IMR-90 (cell line): ENCODE data around the gene BLVRA. TPM values are rescaled to one million over a fixed set of nuclear protein-coding genes. Genes with fewer than 3 reads are reported as not detected.

Source experiments
- ATAC-seq: fragments of 200-7000 bp; cut with Tn5 transposase; 2 replicates; pipeline ENCODE4 v1.9.1; 2020; ENCODE audit warnings: low read depth, mild to moderate bottlenecking, moderate library complexity
- BruUV-seq: library from RNA; stranded (reverse); fragments of 400-500 nt; replicated peaks from 2 replicates; lab custom pipeline; 2021; lab: Mats Ljungman, UMichigan
- CTCF ChIA-PET: fragments of 300-600 bp; formaldehyde crosslinking; extraction: SDS; loops from one replicate; lab custom pipeline; 2021; ENCODE audit warnings: antibody characterized with exemption; lab: Yijun Ruan, JAX
- POLR2A ChIA-PET: fragments of 300-600 bp; sonication (Branson Sonifier 250); formaldehyde crosslinking; loops from one replicate; lab custom pipeline; 2022; ENCODE audit warnings: antibody characterized with exemption; ENCODE audit not compliant: unreplicated experiment; lab: Charles Lee
- DNase-seq: peaks from one replicate; pipeline ENCODE4 v3.0.0; 2013
- H2AFZ ChIP-seq: replicated peaks from 2 replicates; pipeline ENCODE3; 2013; ENCODE audit warnings: low read length, mild to moderate bottlenecking; ENCODE audit not compliant: poor library complexity
- H2AK5ac ChIP-seq: 2 replicates; pipeline ENCODE4 v1.6.1; 2013; ENCODE audit warnings: low read depth, low read length, inconsistent platforms
- H2AK9ac ChIP-seq: replicated peaks from 2 replicates; pipeline ENCODE3; 2013; ENCODE audit warnings: mild to moderate bottlenecking, low read depth, low read length, moderate library complexity; ENCODE audit not compliant: poor library complexity
- H2BK120ac ChIP-seq: 2 replicates; pipeline ENCODE4 v1.6.1; 2013; ENCODE audit warnings: low read depth, low read length, inconsistent platforms
- H2BK15ac ChIP-seq: 3 replicates; pipeline ENCODE4 v1.6.1; 2013; ENCODE audit warnings: low read depth, low read length, inconsistent platforms
- H2BK20ac ChIP-seq: 2 replicates; pipeline ENCODE4 v1.6.1; 2013; ENCODE audit warnings: low read depth, mild to moderate bottlenecking, inconsistent platforms, low read length, moderate library complexity
- H2BK5ac ChIP-seq: 2 replicates; pipeline ENCODE4 v1.6.1; 2013; ENCODE audit warnings: mild to moderate bottlenecking, low read depth, low read length, inconsistent platforms; ENCODE audit not compliant: poor library complexity, severe bottlenecking
- H3K14ac ChIP-seq: replicated peaks from 2 replicates; pipeline ENCODE4 v1.6.1; 2013; ENCODE audit warnings: low read depth, low read length, inconsistent platforms
- H3K18ac ChIP-seq: 2 replicates; pipeline ENCODE4 v1.6.1; 2013; ENCODE audit warnings: low read depth, low read length, control low read depth
- H3K23ac ChIP-seq: 2 replicates; pipeline ENCODE4 v1.6.1; 2013; ENCODE audit warnings: low read depth, low read length, inconsistent platforms
- H3K27ac ChIP-seq: 2 replicates; pipeline ENCODE4 v1.5.1; 2013; ENCODE audit warnings: mild to moderate bottlenecking, control low read depth, low read length; ENCODE audit not compliant: insufficient read depth
- H3K27me3 ChIP-seq: 2 replicates; pipeline ENCODE4 v1.6.1; 2013; ENCODE audit warnings: low read length; ENCODE audit not compliant: control insufficient read depth, insufficient read depth
- H3K36me3 ChIP-seq: 2 replicates; pipeline ENCODE4 v1.6.1; 2013; ENCODE audit warnings: low read length, mixed read lengths; ENCODE audit not compliant: control insufficient read depth, insufficient read depth
- H3K4ac ChIP-seq: 2 replicates; pipeline ENCODE4 v1.6.1; 2013; ENCODE audit warnings: low read depth, low read length, inconsistent platforms
- H3K4me1 ChIP-seq: 2 replicates; pipeline ENCODE4 v1.6.1; 2013; ENCODE audit warnings: low read length, mixed read lengths; ENCODE audit not compliant: control insufficient read depth, insufficient read depth
- H3K4me2 ChIP-seq: 2 replicates; pipeline ENCODE4 v1.6.1; 2013; ENCODE audit warnings: low read depth, mild to moderate bottlenecking, control low read depth, low read length, moderate library complexity
- H3K4me3 ChIP-seq: 2 replicates; pipeline ENCODE4 v1.5.1; 2013; ENCODE audit warnings: low read depth, mild to moderate bottlenecking, control low read depth, low read length, moderate library complexity; ENCODE audit not compliant: insufficient read depth
- H3K56ac ChIP-seq: 2 replicates; pipeline ENCODE4 v1.6.1; 2013; ENCODE audit warnings: low read length, inconsistent platforms; ENCODE audit not compliant: insufficient read depth; ENCODE audit errors: extremely low read depth
- H3K79me1 ChIP-seq, 2 experiments: 2 replicates each; pipeline ENCODE4 v1.6.1; 2013; ENCODE audit warnings: low read length in 2 of 2, inconsistent platforms in 1 of 2, low read depth in 1 of 2
- H3K9ac ChIP-seq: 2 replicates; pipeline ENCODE4 v1.6.1; 2013; ENCODE audit warnings: low read depth, low read length, control low read depth
- H3K9me1 ChIP-seq: 2 replicates; pipeline ENCODE4 v1.6.1; 2013; ENCODE audit warnings: low read length, inconsistent platforms; ENCODE audit not compliant: insufficient read depth
- H3K9me3 ChIP-seq: 2 replicates; pipeline ENCODE4 v1.6.1; 2013; ENCODE audit warnings: low read length; ENCODE audit not compliant: control insufficient read depth, insufficient read depth
- H4K20me1 ChIP-seq: 2 replicates; pipeline ENCODE4 v1.6.1; 2013; ENCODE audit warnings: low read length, inconsistent platforms; ENCODE audit not compliant: insufficient read depth
- H4K5ac ChIP-seq: 2 replicates; pipeline ENCODE4 v1.6.1; 2013; ENCODE audit warnings: mild to moderate bottlenecking, low read depth, low read length, control low read depth
- H4K8ac ChIP-seq, 2 experiments: 2 replicates each; pipeline ENCODE4 v1.6.1; 2013; ENCODE audit warnings: low read depth in 2 of 2, low read length in 2 of 2, control low read depth in 1 of 2, inconsistent platforms in 1 of 2
- H4K91ac ChIP-seq: 2 replicates; pipeline ENCODE4 v1.6.1; 2013; ENCODE audit warnings: low read depth, low read length, inconsistent platforms; ENCODE audit not compliant: insufficient read depth
- BHLHE40 ChIP-seq: fragments of 150-350 bp; IDR thresholded peaks from 2 replicates; pipeline ENCODE4 v1.6.1; 2016; ENCODE audit warnings: mild to moderate bottlenecking, low read depth, low read length
- CEBPB ChIP-seq: IDR thresholded peaks from 2 replicates; pipeline ENCODE4 v1.6.1; 2012; ENCODE audit warnings: low read depth, low read length, improper control_type of control experiment
- CHD1 ChIP-seq: IDR thresholded peaks from 2 replicates; pipeline ENCODE4 v1.6.1; 2012; ENCODE audit warnings: low read depth, low read length, improper control_type of control experiment
- CTCF ChIP-seq: conservative IDR thresholded peaks from 2 replicates; pipeline ENCODE4 v1.5.1; 2012; ENCODE audit warnings: mild to moderate bottlenecking, low read depth, low read length, improper control_type of control experiment
- MAZ ChIP-seq: IDR thresholded peaks from 2 replicates; pipeline ENCODE4 v1.6.1; 2012; ENCODE audit warnings: low read depth, mild to moderate bottlenecking, low read length, improper control_type of control experiment, moderate library complexity, borderline replicate concordance
- MXI1 ChIP-seq: IDR thresholded peaks from 2 replicates; pipeline ENCODE4 v1.6.1; 2012; ENCODE audit warnings: low read depth, mild to moderate bottlenecking, low read length, moderate library complexity, borderline replicate concordance
- NFE2L2 ChIP-seq: fragments of 150-350 bp; IDR thresholded peaks from 2 replicates; pipeline ENCODE4 v1.6.1; 2016; ENCODE audit warnings: low read depth, mild to moderate bottlenecking, low read length
- POLR2A ChIP-seq: IDR thresholded peaks from 2 replicates; pipeline ENCODE4 v1.6.1; 2012; ENCODE audit warnings: mild to moderate bottlenecking, low read depth, low read length
- RAD21 ChIP-seq: IDR thresholded peaks from 2 replicates; pipeline ENCODE4 v1.6.1; 2012; ENCODE audit warnings: low read length, improper control_type of control experiment
- RCOR1 ChIP-seq: IDR thresholded peaks from 2 replicates; pipeline ENCODE4 v1.6.1; 2012; ENCODE audit warnings: mild to moderate bottlenecking, low read length, improper control_type of control experiment; ENCODE audit not compliant: insufficient replicate concordance
- RFX5 ChIP-seq: IDR thresholded peaks from 2 replicates; pipeline ENCODE4 v1.8.0; 2012; ENCODE audit warnings: low read depth, mild to moderate bottlenecking, low read length, moderate library complexity
- SMC3 ChIP-seq: fragments of 150-350 bp; IDR thresholded peaks from 2 replicates; pipeline ENCODE4 v1.6.1; 2016; ENCODE audit warnings: low read depth, mild to moderate bottlenecking, antibody characterized with exemption, low read length, moderate library complexity
- WGBS, 2 experiments: methylation state at CpG; one replicate each; pipeline versions ENCODE4 v1.1.5 to v1.1.7; 2013; ENCODE audit warnings: missing lambda C conversion rate in 2 of 2; ENCODE audit not compliant: insufficient read length in 1 of 2; ENCODE audit errors: extremely low coverage in 2 of 2; 5-methylcytosine and 5-hydroxymethylcytosine counted together
- dilution Hi-C: fragments of 300-500 bp; cut with HindIII; formaldehyde crosslinking; loops from one replicate; pipeline ENCODE4 v1.14.3; 2018; ENCODE audit warnings: low sequenced_read_pairs; ENCODE audit not compliant: unreplicated experiment
- in situ Hi-C: fragments of 300-500 bp; cut with MboI; formaldehyde crosslinking; loops from 3 replicates; pipeline ENCODE4 v1.14.3; 2019; ENCODE audit warnings: low sequenced_read_pairs, inconsistent platforms, mixed read lengths
- intact Hi-C: fragments of 100-400 bp; cut with micrococcal nuclease; formaldehyde crosslinking; loops from 2 replicates; pipeline ENCODE4 v1.10.0; 2022
- polyA plus RNA-seq, 3 experiments: library from polyadenylated mRNA; depleted of rRNA; stranded (reverse); fragments of >200 nt; gene quantifications; 2 replicates each; pipeline ENCODE4 v1.2.3, GENCODE V29; 2012; ENCODE audit warnings: low replicate concordance in 1 of 3
- total RNA-seq: library from RNA; depleted of rRNA; stranded (reverse); fragments of >200 nt; gene quantifications from 2 replicates; pipeline ENCODE4 v1.2.3, GENCODE V29; 2012
- TF ChIP-seq, protein P1 (sequence below): fragments of 150-350 bp; IDR thresholded peaks from 2 replicates; pipeline ENCODE4 v1.6.1; 2017; ENCODE audit warnings: mild to moderate bottlenecking, antibody characterized with exemption, low read length, low read depth

The BLVRA gene
- total and polyA plus RNA-seq, 2 of the 4 experiments (the other 2 are of a cell fraction): 32.3 to 47.1 TPM

DNA sequence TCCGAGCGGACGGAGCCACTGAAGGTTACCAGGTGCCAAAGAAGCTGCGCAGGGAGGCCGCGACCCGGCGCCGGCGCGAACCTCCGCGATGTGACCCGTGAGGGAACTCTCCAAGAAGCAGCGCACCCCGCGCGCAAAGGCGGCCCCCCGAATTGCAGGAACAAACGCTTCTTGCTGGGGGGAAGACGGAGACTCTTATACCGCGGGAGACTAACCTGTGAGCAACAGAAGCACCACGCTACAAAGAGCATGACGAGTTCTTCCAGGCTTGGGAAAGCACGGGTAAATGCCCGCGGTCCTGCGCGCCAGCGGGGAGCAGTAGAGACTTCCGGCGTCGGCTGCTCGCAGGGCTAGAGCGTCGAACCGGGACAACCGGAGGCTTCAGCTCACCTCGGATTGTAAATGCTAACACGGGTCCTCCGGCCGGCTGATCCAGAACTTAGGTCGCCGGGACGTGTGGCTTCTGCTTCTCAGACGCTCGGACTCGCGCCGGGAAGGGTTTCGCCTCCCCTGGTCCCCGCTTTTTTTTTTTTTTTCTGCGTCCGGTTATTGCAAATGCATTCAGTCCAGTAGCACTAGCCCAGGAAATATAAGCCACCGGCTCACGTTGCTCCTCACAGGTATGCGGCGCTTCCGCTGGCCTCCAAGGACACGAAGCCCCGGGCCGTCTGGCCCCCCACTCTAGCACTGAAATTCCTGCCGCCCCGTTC is 29.1 kb upstream of the BLVRA start, which contains the start of gene COA1 (continued):
- TF ChIP-seq SMC3: no peak
- TF ChIP-seq BHLHE40: no peak
- TF ChIP-seq NFE2L2: no peak

GRCh38 chr7:43729924-43730248 is 28.6 kb upstream of the BLVRA start:
- H4K91ac ChIP-seq: no peak overlapping the region
- no peaks in the 10 kb centered on the region for H3K9me1 ChIP-seq
- no peak overlapping the region for H2AK9ac ChIP-seq
- H4K20me1 ChIP-seq: no peaks in the 10 kb centered on the region
- peak overlapping the region; percentile 93 for H4K5ac ChIP-seq
- H3K9ac ChIP-seq: peak overlapping the region; percentile 92
- H3K4me2 ChIP-seq: peak overlapping the region; percentile 78
- H2BK15ac ChIP-seq: 0 out of 3 replicates have a peak overlapping the region, but pooled peaks have one; percentile 7
- H2BK5ac ChIP-seq: peak overlapping the region; percentile 73
- peak overlapping the region; percentile 98 for H2AFZ ChIP-seq
- no peak for DNase-seq
- CTCF ChIA-PET: interaction anchor here (0.9 to 1.5 kb wide), 4 partner anchors 40 to 147 kb away, joined by 3 to 7 read pairs (median 4); partner anchors contain the start of gene STK17A
- no peak overlapping the region for H2BK120ac ChIP-seq
- intact Hi-C loops (loop anchor here (2.0 kb wide), 1 partner anchor 35 kb away; no protein-coding TSS in a partner anchor), dilution Hi-C loops (no loop called here), in situ Hi-C loops (loop anchor here (10.0 kb wide), 1 partner anchor 785 kb away; no protein-coding TSS in a partner anchor)
- H3K4ac ChIP-seq: peak overlapping the region; percentile 59; the same call in 1 of the 2 replicates
- peak overlapping the region; percentile 98 for H3K4me3 ChIP-seq
- H3K79me1 ChIP-seq: peaks cover 14 to 23% of the 10 kb centered on the region in 2 experiments
- peaks cover 2% of the 10 kb centered on the region; the same call in 1 of the 2 replicates for H3K4me1 ChIP-seq
- ATAC-seq: no peak
- no peak overlapping the region for H2AK5ac ChIP-seq
- no peak overlapping the region for H3K14ac ChIP-seq
- H4K8ac ChIP-seq: peak overlapping the region; percentile 79 to 90
- no TSS peak for BruUV-seq
- H3K23ac ChIP-seq: no peak overlapping the region
- H3K56ac ChIP-seq: peak overlapping the region; percentile 65; the same call in 1 of the 2 replicates
- H3K27me3 ChIP-seq: no peaks in the 10 kb centered on the region
- no CpG with 5 or more reads among the region's 4 CpGs for whole genome bisulfite sequencing, 2 experiments
- H2BK20ac ChIP-seq: no peak overlapping the region
- no peaks in the 10 kb centered on the region for H3K9me3 ChIP-seq
- POLR2A ChIA-PET: no interaction called here
- H3K18ac ChIP-seq: no peak overlapping the region
- peak overlapping the region; percentile 89 for H3K27ac ChIP-seq
- no peaks in the 10 kb centered on the region for H3K36me3 ChIP-seq
- TF ChIP-seq RAD21 (no peak), CTCF (no peak), RFX5 (no peak), CHD1 (no peak), NFE2L2 (no peak), BHLHE40 (no peak), RCOR1 (no peak), POLR2A (no peak), MAZ (no peak), MXI1 (no peak), CEBPB (no peak)
- TF ChIP-seq, protein P1, sequence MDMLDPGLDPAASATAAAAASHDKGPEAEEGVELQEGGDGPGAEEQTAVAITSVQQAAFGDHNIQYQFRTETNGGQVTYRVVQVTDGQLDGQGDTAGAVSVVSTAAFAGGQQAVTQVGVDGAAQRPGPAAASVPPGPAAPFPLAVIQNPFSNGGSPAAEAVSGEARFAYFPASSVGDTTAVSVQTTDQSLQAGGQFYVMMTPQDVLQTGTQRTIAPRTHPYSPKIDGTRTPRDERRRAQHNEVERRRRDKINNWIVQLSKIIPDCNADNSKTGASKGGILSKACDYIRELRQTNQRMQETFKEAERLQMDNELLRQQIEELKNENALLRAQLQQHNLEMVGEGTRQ: no peak
